Stimulated activated CD8-positive, alpha-beta memory T cell treated with anti-CD3 and anti-CD28 coated beads, Interleukin-12 subunit alpha, Interleukin-12 subunit beta, amount 100 ng/mL, for 24 hours (primary cell): ENCODE measurements around the gene SPNS1.

Source experiments
- DNase-seq: peaks from one replicate; pipeline ENCODE4 v3.0.0-alpha.2; 2020; ENCODE audit errors: extremely low read depth

Gene SPNS1

GRCh38 chr16:29025735-29026134 is 51.2 kb downstream of the SPNS1 start:
- no peak for DNase-seq

GRCh38 chr16:29028457-29029167 is 54.0 kb downstream of the SPNS1 start:
- DNase-seq: no peak

DNA sequence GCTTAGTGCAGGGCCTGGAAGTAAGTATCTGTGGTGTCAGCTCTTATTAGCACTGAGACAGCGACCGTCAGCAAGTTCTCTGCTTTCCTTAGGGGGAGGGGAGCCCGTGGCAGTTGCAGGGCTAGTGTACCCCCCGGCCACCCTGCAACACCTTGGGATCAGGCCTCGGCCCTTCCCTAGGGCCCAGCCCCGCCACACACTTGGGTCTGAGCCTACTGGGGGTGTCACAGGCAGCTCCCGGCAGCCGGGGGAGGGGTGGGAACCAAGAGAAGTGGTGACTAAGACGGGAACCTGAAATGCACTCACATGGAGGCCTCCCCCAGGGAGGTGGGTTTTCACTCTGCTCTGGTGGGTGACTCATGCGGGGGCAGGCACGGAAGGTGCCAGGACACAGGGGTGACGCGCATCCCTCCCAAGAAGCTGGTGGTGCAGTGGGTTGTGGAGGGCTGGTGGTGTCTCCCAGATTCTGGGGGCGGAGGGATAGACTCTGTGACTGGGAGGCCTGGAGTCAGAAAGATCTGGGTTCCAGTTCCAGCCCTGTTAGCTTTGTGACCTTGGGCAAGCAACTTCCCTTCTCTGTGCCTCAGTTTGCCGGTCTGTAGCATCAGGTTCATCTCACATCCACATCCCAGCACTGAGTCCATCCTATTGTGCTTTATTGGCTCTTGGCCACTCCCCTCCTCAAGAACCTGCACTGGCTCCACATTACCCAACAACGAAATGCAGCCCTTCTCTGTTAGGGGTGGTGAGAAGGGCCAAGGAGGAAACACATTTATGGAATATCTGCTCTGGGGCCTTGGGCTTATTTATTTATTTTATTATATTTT is 54.8 kb downstream of the SPNS1 start:
- DNase-seq: peak; percentile 83

GRCh38 chr16:29030086-29030840 is 55.7 kb downstream of the SPNS1 start:
- DNase-seq: no peak
